Osteocyte (in vitro differentiated cells): Measurements from ENCODE around the gene TMEM94. TPM values are rescaled to one million over a fixed set of nuclear protein-coding genes. Genes with fewer than 3 reads are reported as not detected.

Experiments used
- DNase-seq: peaks from one replicate; pipeline ENCODE4 v3.0.0; 2021; ENCODE audit warnings: mixed read lengths; ENCODE audit not compliant: unreplicated experiment; ENCODE audit errors: extremely low spot score
- H3K27ac Mint-ChIP-seq: one replicate; pipeline ENCODE4 v1.8.0; 2021; ENCODE audit warnings: mild to moderate bottlenecking, mixed read lengths; ENCODE audit not compliant: unreplicated experiment
- H3K27me3 Mint-ChIP-seq: one replicate; pipeline ENCODE4 v1.8.0; 2021; ENCODE audit warnings: mixed read lengths; ENCODE audit not compliant: unreplicated experiment
- H3K36me3 Mint-ChIP-seq: one replicate; pipeline ENCODE4 v1.8.0; 2021; ENCODE audit warnings: mixed read lengths; ENCODE audit not compliant: unreplicated experiment
- H3K4me1 Mint-ChIP-seq: one replicate; pipeline ENCODE4 v1.8.0; 2021; ENCODE audit warnings: mixed read lengths; ENCODE audit not compliant: unreplicated experiment
- H3K4me3 Mint-ChIP-seq: one replicate; pipeline ENCODE4 v1.8.0; 2021; ENCODE audit warnings: mild to moderate bottlenecking, moderate library complexity, mixed read lengths; ENCODE audit not compliant: unreplicated experiment
- H3K9me3 Mint-ChIP-seq: one replicate; pipeline ENCODE4 v1.8.0; 2021; ENCODE audit warnings: mixed read lengths; ENCODE audit not compliant: unreplicated experiment
- total RNA-seq: library from RNA; stranded (reverse); gene quantifications from 2 replicates; pipeline ENCODE4 v1.2.1, GENCODE V29; 2021
- TF ChIP-seq, protein P1 (sequence below): fragments of 200-600 bp; sonication (generic); IDR thresholded peaks from 2 replicates; pipeline ENCODE4 v1.5.0; 2021; ENCODE audit warnings: antibody characterized with exemption, mild to moderate bottlenecking, moderate library complexity

The TMEM94 gene
- total RNA-seq, 1 donor from 2014 or later, result 78.4 TPM

GRCh38 chr17:75473246-75473645, 16.8 kb downstream of the TMEM94 start:
- DNase-seq, result no peak
- Mint-ChIP-seq H3K27ac (no peak overlapping the region), H3K4me1 (peaks cover 30% of the 10 kb centered on the region), H3K4me3 (no peak overlapping the region), H3K36me3 (peaks cover 16% of the 10 kb centered on the region), H3K27me3 (no peaks in the 10 kb centered on the region), H3K9me3 (no peaks in the 10 kb centered on the region)
- TF ChIP-seq, protein P1, sequence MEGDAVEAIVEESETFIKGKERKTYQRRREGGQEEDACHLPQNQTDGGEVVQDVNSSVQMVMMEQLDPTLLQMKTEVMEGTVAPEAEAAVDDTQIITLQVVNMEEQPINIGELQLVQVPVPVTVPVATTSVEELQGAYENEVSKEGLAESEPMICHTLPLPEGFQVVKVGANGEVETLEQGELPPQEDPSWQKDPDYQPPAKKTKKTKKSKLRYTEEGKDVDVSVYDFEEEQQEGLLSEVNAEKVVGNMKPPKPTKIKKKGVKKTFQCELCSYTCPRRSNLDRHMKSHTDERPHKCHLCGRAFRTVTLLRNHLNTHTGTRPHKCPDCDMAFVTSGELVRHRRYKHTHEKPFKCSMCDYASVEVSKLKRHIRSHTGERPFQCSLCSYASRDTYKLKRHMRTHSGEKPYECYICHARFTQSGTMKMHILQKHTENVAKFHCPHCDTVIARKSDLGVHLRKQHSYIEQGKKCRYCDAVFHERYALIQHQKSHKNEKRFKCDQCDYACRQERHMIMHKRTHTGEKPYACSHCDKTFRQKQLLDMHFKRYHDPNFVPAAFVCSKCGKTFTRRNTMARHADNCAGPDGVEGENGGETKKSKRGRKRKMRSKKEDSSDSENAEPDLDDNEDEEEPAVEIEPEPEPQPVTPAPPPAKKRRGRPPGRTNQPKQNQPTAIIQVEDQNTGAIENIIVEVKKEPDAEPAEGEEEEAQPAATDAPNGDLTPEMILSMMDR, result no peak

GRCh38 chr17:75474736-75475135, 18.3 kb downstream of the TMEM94 start:
- TF ChIP-seq, protein P1, result no peak
- no peak overlapping the region for H3K4me3 Mint-ChIP-seq
- DNase-seq, result no peak
- no peaks in the 10 kb centered on the region for H3K9me3 Mint-ChIP-seq
- no peaks in the 10 kb centered on the region for H3K27me3 Mint-ChIP-seq
- peaks cover 16% of the 10 kb centered on the region for H3K36me3 Mint-ChIP-seq
- no peak overlapping the region for H3K27ac Mint-ChIP-seq
- H3K4me1 Mint-ChIP-seq, result peaks cover 37% of the 10 kb centered on the region

DNA sequence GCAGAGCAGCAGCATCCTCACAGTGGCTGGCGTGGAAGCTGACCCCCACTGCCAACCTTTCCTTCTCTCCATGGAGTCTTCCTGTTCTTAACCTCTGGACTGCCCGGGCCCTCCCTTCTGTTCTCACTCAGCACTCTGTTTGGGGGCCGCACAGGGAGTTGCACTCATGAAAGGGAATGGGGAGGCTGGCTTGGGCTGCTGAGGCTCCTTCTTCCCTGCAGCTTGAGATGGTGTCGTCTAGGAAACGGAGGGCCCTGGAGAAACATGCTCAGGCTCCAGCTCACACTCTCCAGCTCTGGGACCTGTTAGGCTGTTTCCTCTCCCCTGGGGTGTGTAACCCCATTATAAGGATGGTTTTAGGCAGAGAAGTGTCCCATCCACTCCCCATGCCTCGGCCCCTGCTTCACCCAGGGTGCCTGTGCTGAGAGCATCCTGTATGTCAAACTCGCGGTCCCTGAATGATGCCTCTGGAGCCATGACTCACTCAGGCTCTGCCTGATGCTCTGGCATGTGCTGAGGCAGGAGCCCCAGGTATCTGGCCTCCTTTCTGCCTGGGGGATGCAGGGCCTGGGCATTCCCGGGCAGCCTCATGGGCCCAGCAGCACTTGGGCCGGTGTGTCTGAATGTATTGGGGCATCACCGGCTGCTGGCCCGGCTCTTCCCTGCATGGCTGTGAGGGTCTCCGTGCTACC, 18.9 kb downstream of the TMEM94 start:
- DNase-seq, result no peak
- TF ChIP-seq, protein P1, result no peak
- Mint-ChIP-seq H3K9me3 (no peaks in the 10 kb centered on the region), H3K36me3 (peaks cover 16% of the 10 kb centered on the region), H3K4me3 (no peak overlapping the region), H3K4me1 (peaks cover 39% of the 10 kb centered on the region), H3K27ac (peak overlapping the region; percentile 73), H3K27me3 (no peaks in the 10 kb centered on the region)

GRCh38 chr17:75475851-75476250, 19.4 kb downstream of the TMEM94 start:
- TF ChIP-seq, protein P1, result no peak
- Mint-ChIP-seq H3K9me3 (no peaks in the 10 kb centered on the region), H3K36me3 (peaks cover 16% of the 10 kb centered on the region), H3K4me1 (peaks cover 39% of the 10 kb centered on the region), H3K4me3 (no peak overlapping the region), H3K27me3 (no peaks in the 10 kb centered on the region), H3K27ac (peak overlapping the region; percentile 73)
- no peak for DNase-seq

DNA sequence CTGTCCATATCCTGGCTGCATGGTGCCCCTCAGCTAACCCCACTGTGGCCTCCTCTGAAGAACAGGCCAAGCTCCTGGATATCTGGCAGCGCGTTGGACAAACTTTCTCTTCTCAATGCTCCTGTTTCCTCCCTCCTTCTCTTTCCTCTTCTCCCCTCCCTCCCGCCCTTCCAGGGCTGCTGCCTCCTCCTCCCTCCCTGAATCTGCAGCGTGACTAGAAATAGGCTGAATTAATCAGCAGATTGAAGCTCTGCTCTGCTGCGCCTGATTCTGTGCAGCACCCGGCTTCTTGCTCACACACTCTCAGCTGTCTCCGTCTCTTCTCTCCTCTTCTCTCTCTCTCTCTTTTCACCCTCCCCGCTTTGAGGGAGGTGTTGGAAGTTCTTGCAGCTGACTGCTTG, 19.8 kb downstream of the TMEM94 start:
- Mint-ChIP-seq H3K9me3 (no peaks in the 10 kb centered on the region), H3K27ac (peak overlapping the region; percentile 73), H3K4me1 (peaks cover 38% of the 10 kb centered on the region), H3K36me3 (peaks cover 16% of the 10 kb centered on the region), H3K4me3 (peak overlapping the region; percentile 46), H3K27me3 (no peaks in the 10 kb centered on the region)
- TF ChIP-seq, protein P1, result no peak
- DNase-seq, result no peak
